ENCODE data around the gene PARK7.

GRCh38 chr1:7956218-7957032 is 5.1 kb upstream of the PARK7 start:
- TF ChIP-seq CTCF (IDR thresholded peaks at IDR 0.05) (no peak), POLR2A (IDR thresholded peaks at IDR 0.05) (no peak)

All from Peyer's patch (tissue), 4 donors.